SK-N-MC (cell line): ENCODE data around the gene PRMT1.
A peak's percentile ranks its signal among the peaks of the same experiment; 100 is the strongest.

ENCODE experiments used
- DNase-seq: peaks from one replicate; pipeline ENCODE4 v3.0.0-alpha.2; 2011; ENCODE audit warnings: low read depth, low spot score
- H3K27ac ChIP-seq: fragments of 200-600 bp; sonication (generic); 2 replicates; pipeline ENCODE4 v1.5.1; 2016; ENCODE audit warnings: mixed run types
- H3K36me3 ChIP-seq: fragments of 200-600 bp; sonication (generic); 2 replicates; pipeline ENCODE4 v1.6.1; 2017; ENCODE audit warnings: antibody characterized with exemption, low read length, mixed read lengths; ENCODE audit not compliant: insufficient read depth
- H3K4me3 ChIP-seq: fragments of 200-600 bp; sonication (generic); 2 replicates; pipeline ENCODE4 v1.5.1; 2016
- H3K9ac ChIP-seq: fragments of 200-600 bp; sonication (generic); 2 replicates; pipeline ENCODE4 v1.8.0; 2017; ENCODE audit warnings: mixed run types, mixed read lengths; ENCODE audit not compliant: insufficient read length
- H3K9me3 ChIP-seq: fragments of 200-600 bp; sonication (generic); 2 replicates; pipeline ENCODE4 v1.6.1; 2017; ENCODE audit warnings: low read depth, mild to moderate bottlenecking, antibody characterized with exemption, low read length, moderate library complexity, mixed read lengths
- EZH2 ChIP-seq: fragments of 200-600 bp; sonication (generic); IDR thresholded peaks from one replicate; pipeline ENCODE4 v1.6.1; 2017; ENCODE audit warnings: antibody characterized with exemption
- FOXP2 ChIP-seq: optimal IDR thresholded peaks from 2 replicates; pipeline ENCODE3; 2011; ENCODE audit warnings: mild to moderate bottlenecking, moderate library complexity; ENCODE audit not compliant: insufficient read depth; ENCODE audit errors: extremely low read length, control extremely low read depth
- POLR2AphosphoS5 ChIP-seq: IDR thresholded peaks from 2 replicates; pipeline ENCODE4 v1.6.1; 2012; ENCODE audit warnings: mild to moderate bottlenecking, low read depth, low read length, borderline replicate concordance

PRMT1 gene

GRCh38 chr19:49680421-49681351 lies 3.6 kb downstream of the PRMT1 start:
- peak overlapping the region; percentile 91 for H3K27ac ChIP-seq
- peaks cover 56% of the 10 kb centered on the region for H3K36me3 ChIP-seq

GRCh38 chr19:49681830-49682229 lies 4.8 kb downstream of the PRMT1 start:
- no peak overlapping the region for H3K4me3 ChIP-seq
- peaks cover 64% of the 10 kb centered on the region for H3K36me3 ChIP-seq
- no peak for DNase-seq
- H3K27ac ChIP-seq: no peak overlapping the region
- no peak overlapping the region for H3K9ac ChIP-seq
- no peaks in the 10 kb centered on the region for H3K9me3 ChIP-seq
- TF ChIP-seq FOXP2 (no peak), EZH2 (no peak), POLR2AphosphoS5 (no peak)

More at GRCh38 chr19:49680421-49681351, 3.6 kb downstream of the PRMT1 start:
- H3K4me3 ChIP-seq: peak overlapping the region; percentile 93
- peak overlapping the region; percentile 57 for H3K9ac ChIP-seq
- H3K9me3 ChIP-seq: no peaks in the 10 kb centered on the region
- peak; percentile 70 for DNase-seq
- TF ChIP-seq POLR2AphosphoS5 (no peak), EZH2 (no peak), FOXP2 (no peak)

- TF ChIP-seq EZH2 (no peak), FOXP2 (no peak), POLR2AphosphoS5 (no peak)
- peaks cover 68% of the 10 kb centered on the region for H3K36me3 ChIP-seq
- H3K4me3 ChIP-seq: no peak overlapping the region
- H3K9ac ChIP-seq: no peak overlapping the region
- H3K9me3 ChIP-seq: no peaks in the 10 kb centered on the region
- no peak overlapping the region; the same call in 1 of the 2 replicates for H3K27ac ChIP-seq
- no peak for DNase-seq
Observed at GRCh38 chr19:49682274-49682673, 5.2 kb downstream of the PRMT1 start.

GRCh38 chr19:49683814-49684250 lies 6.8 kb downstream of the PRMT1 start:
- TF ChIP-seq POLR2AphosphoS5 (no peak), EZH2 (no peak), FOXP2 (no peak)
- no peak for DNase-seq
- Histone ChIP-seq H3K36me3 (peaks cover 68% of the 10 kb centered on the region), H3K9ac (no peak overlapping the region), H3K4me3 (no peak overlapping the region), H3K27ac (no peak overlapping the region), H3K9me3 (no peaks in the 10 kb centered on the region)

- H3K36me3 ChIP-seq: peaks cover 68% of the 10 kb centered on the region
- no peak overlapping the region for H3K4me3 ChIP-seq
- no peak for DNase-seq
- TF ChIP-seq FOXP2: no peak
- TF ChIP-seq POLR2AphosphoS5: no peak
- no peak for TF ChIP-seq EZH2
- H3K9me3 ChIP-seq: no peaks in the 10 kb centered on the region
- H3K27ac ChIP-seq: no peak overlapping the region
- no peak overlapping the region for H3K9ac ChIP-seq
Observed at GRCh38 chr19:49684251-49684982, 7.3 kb downstream of the PRMT1 start.

GRCh38 chr19:49684983-49685553 lies 8.0 kb downstream of the PRMT1 start:
- Histone ChIP-seq H3K9ac (no peak overlapping the region), H3K4me3 (no peak overlapping the region), H3K36me3 (peaks cover 64% of the 10 kb centered on the region), H3K9me3 (no peaks in the 10 kb centered on the region), H3K27ac (no peak overlapping the region)
- no peak for DNase-seq
- TF ChIP-seq FOXP2 (no peak), POLR2AphosphoS5 (no peak), EZH2 (no peak)

- no peak overlapping the region for H3K9ac ChIP-seq
- peaks cover 58% of the 10 kb centered on the region for H3K36me3 ChIP-seq
- no peak overlapping the region for H3K4me3 ChIP-seq
- H3K27ac ChIP-seq: no peak overlapping the region
- TF ChIP-seq POLR2AphosphoS5 (no peak), EZH2 (no peak), FOXP2 (no peak)
- no peak for DNase-seq
- no peaks in the 10 kb centered on the region for H3K9me3 ChIP-seq
Observed at GRCh38 chr19:49685845-49686332, 8.8 kb downstream of the PRMT1 start.

- H3K9ac ChIP-seq: no peak overlapping the region
- no peaks in the 10 kb centered on the region for H3K9me3 ChIP-seq
- DNase-seq: no peak
- H3K36me3 ChIP-seq: peaks cover 52% of the 10 kb centered on the region
- no peak overlapping the region for H3K4me3 ChIP-seq
- TF ChIP-seq POLR2AphosphoS5 (0 out of 2 replicates have a peak, but pooled peaks have one; percentile 1), EZH2 (no peak), FOXP2 (no peak)
- H3K27ac ChIP-seq: peak overlapping the region; percentile 50; the same call in 1 of the 2 replicates
Observed at GRCh38 chr19:49686503-49687088, 9.5 kb downstream of the PRMT1 start.
